ENCODE results near the gene ARHGEF26. TPM values are rescaled to one million over a fixed set of nuclear protein-coding genes. Genes with fewer than 3 reads are reported as not detected.

ARHGEF26 gene
- total RNA-seq, 1 donor from 2014 or later: not detected

DNA sequence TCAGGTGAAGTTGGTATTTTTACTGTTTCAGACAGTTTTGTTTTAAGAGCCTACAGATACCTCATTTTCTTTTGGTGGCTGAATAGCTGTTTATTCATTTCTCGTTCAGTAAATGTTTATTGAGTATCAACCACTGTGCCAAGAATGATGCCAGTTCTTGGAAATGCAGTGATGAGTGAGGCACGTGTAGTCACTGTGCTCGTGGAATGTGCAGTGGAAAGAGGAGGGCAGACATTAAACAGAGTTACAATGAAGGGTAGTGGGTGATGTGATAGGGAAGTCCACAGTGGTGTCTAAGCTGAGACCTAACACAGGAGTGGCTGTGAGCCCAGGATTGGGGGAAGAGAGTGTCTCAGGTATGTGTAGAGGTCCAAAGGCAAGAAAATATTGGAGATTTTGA is 73.7 kb downstream of the ARHGEF26 start:
- ATAC-seq (ENCODE audit: low read depth) (no peak), DNase-seq (no peak)
- Mint-ChIP-seq H3K4me3 (no peak overlapping the region), H3K36me3 (ENCODE audit: low read depth) (no peaks in the 10 kb centered on the region), H3K4me1 (no peaks in the 10 kb centered on the region), H3K9me3 (peaks cover 3% of the 10 kb centered on the region), H3K27me3 (no peaks in the 10 kb centered on the region), H3K27ac (no peak overlapping the region)
- intact Hi-C loops (cut with micrococcal nuclease): no loop called here
- ChIA-PET CTCF (no interaction called here), POLR2A (no interaction called here)
- TF ChIP-seq, protein P1, sequence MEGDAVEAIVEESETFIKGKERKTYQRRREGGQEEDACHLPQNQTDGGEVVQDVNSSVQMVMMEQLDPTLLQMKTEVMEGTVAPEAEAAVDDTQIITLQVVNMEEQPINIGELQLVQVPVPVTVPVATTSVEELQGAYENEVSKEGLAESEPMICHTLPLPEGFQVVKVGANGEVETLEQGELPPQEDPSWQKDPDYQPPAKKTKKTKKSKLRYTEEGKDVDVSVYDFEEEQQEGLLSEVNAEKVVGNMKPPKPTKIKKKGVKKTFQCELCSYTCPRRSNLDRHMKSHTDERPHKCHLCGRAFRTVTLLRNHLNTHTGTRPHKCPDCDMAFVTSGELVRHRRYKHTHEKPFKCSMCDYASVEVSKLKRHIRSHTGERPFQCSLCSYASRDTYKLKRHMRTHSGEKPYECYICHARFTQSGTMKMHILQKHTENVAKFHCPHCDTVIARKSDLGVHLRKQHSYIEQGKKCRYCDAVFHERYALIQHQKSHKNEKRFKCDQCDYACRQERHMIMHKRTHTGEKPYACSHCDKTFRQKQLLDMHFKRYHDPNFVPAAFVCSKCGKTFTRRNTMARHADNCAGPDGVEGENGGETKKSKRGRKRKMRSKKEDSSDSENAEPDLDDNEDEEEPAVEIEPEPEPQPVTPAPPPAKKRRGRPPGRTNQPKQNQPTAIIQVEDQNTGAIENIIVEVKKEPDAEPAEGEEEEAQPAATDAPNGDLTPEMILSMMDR (IDR thresholded peaks at IDR 0.05): no peak

DNA sequence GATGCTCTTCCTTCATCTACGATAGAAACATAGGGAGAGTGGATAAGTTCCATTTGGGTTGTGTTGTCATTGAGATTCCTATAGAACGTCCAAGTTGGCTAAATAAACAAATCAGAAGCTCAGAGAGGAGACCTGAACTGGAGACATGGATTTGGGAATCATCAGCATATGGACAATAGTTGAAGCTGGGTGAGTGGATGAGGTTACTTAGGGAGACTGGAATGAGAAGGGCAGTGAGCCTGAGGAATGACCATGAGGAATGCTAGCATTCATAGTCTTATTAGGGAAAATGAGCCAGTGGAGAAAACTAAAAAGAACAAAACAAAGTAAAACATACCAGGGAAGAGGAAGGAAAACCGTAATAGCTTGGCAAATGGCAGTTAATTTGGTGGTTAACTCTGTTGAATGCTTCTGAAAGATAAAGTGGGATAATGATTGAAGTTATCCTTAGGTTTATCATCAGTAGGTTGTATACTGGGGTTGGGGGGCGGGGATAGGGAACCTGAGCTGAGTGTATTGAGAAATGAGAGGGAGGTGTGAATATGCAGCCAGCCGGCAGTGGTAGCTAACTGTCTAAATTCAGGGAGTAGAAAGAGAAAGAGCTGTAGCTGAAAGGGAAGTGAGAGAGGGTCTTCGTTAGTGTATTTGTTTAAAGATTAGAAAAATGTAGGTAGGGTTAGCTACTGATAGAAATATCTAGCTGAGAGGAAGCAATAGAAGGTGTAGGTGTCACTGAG is 74.6 kb downstream of the ARHGEF26 start:
- no peak overlapping the region for H3K27ac Mint-ChIP-seq
- ChIA-PET POLR2A (no interaction called here), CTCF (no interaction called here)
- intact Hi-C loops (cut with micrococcal nuclease): no loop called here
- no peak for ATAC-seq (ENCODE audit: low read depth)
- H3K4me3 Mint-ChIP-seq: no peak overlapping the region
- DNase-seq: no peak
- H3K36me3 Mint-ChIP-seq (ENCODE audit: low read depth): no peaks in the 10 kb centered on the region
- H3K4me1 Mint-ChIP-seq: no peaks in the 10 kb centered on the region
- H3K9me3 Mint-ChIP-seq: peaks cover 3% of the 10 kb centered on the region
- H3K27me3 Mint-ChIP-seq: no peaks in the 10 kb centered on the region
- TF ChIP-seq, protein P1 (IDR thresholded peaks at IDR 0.05): no peak

DNA sequence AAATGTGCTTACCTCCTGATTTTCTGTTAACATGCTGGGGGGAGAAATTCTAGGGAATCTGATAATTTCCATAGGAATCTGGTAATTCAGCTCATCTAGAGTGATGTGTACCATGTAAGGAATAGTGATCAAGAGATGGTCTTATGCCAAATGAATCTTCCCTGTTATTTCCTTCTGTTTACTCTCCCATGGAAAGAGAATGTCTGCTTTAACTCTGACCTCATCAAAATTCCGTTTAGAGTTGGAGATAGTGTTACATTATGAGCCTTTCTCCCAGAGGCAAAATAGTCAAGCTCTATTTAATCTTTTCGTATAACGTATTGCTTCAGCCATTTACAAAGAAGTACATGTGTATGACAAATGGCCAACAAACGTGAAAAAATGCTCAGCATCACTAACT is 76.6 kb downstream of the ARHGEF26 start:
- Mint-ChIP-seq H3K36me3 (ENCODE audit: low read depth) (no peaks in the 10 kb centered on the region), H3K4me1 (no peaks in the 10 kb centered on the region), H3K9me3 (peaks cover 3% of the 10 kb centered on the region), H3K4me3 (no peak overlapping the region), H3K27ac (no peak overlapping the region), H3K27me3 (no peaks in the 10 kb centered on the region)
- ChIA-PET POLR2A (no interaction called here), CTCF (no interaction called here)
- DNase-seq: no peak
- intact Hi-C loops (cut with micrococcal nuclease): no loop called here
- TF ChIP-seq, protein P1 (IDR thresholded peaks at IDR 0.05): no peak
- no peak for ATAC-seq (ENCODE audit: low read depth)

DNA sequence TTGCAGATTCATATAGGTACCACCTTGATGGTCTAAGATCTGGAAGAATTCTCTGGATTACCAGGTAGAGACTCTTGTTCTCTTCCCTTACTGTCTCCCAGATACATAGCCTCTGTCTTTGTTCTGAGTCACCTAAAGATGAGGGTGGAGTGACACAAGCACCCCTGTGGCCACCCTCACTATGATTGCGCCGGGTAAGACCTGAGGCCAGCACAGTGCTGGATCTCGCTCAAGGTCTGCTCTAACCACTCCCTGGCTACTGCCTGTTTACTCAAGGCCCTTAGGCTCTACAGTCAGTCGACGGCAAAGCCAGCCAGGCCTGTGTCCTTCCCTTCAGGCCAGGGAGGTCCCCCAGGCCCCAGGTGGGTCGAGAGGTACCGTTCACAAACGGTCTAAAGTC is 88.3 kb downstream of the ARHGEF26 start:
- no peak overlapping the region for H3K4me3 Mint-ChIP-seq
- intact Hi-C loops (cut with micrococcal nuclease): no loop called here
- H3K36me3 Mint-ChIP-seq (ENCODE audit: low read depth): no peaks in the 10 kb centered on the region
- ATAC-seq (ENCODE audit: low read depth) (no peak), DNase-seq (no peak)
- TF ChIP-seq, protein P1 (IDR thresholded peaks at IDR 0.05): no peak
- H3K4me1 Mint-ChIP-seq: no peaks in the 10 kb centered on the region
- H3K9me3 Mint-ChIP-seq: peaks cover 5% of the 10 kb centered on the region
- H3K27me3 Mint-ChIP-seq: peaks cover 4% of the 10 kb centered on the region
- ChIA-PET CTCF (no interaction called here), POLR2A (no interaction called here)
- H3K27ac Mint-ChIP-seq: no peak overlapping the region

DNA sequence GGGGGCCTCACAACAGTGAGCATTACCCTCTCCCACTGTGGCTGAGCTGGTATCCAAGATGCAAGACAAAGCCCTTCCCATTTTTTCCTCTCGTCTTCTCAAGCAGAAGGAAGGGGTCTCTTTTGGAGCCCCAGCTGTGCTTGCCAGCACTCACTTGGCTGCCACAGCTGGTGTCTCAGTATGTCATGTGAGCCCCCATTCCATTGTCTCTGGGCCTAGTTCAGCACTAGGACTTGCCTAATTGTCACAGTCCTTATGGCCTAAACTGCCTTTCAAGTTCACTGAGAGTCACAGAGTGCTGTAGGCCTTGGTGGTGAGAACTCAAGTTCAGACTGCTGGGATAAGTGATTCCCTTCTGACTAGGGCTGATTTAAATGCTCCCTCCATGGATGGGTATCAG is 89.8 kb downstream of the ARHGEF26 start:
- Mint-ChIP-seq H3K27ac (no peak overlapping the region), H3K9me3 (peaks cover 3% of the 10 kb centered on the region)
- POLR2A ChIA-PET: no interaction called here

More for the DNA sequence above, 89.8 kb downstream of the ARHGEF26 start:
- H3K4me3 Mint-ChIP-seq: no peak overlapping the region
- no peaks in the 10 kb centered on the region for H3K36me3 Mint-ChIP-seq (ENCODE audit: low read depth)
- TF ChIP-seq, protein P1 (IDR thresholded peaks at IDR 0.05): no peak
- DNase-seq: no peak
- ATAC-seq (ENCODE audit: low read depth): no peak
- intact Hi-C loops (cut with micrococcal nuclease): no loop called here
- H3K27me3 Mint-ChIP-seq: no peaks in the 10 kb centered on the region
- no peaks in the 10 kb centered on the region for H3K4me1 Mint-ChIP-seq
- CTCF ChIA-PET: no interaction called here

All from activated B cell treated with CpG ODN at 0.5 μM for 24 hours (primary cell).